A549 (cell line): ENCODE measurements around the gene GBP2.

ENCODE experiments used
- BHLHE40 ChIP-seq: IDR thresholded peaks from 2 replicates; pipeline ENCODE4 v1.6.1; 2012; ENCODE audit warnings: low read depth, low read length, inconsistent platforms
- CEBPB ChIP-seq, 2 experiments: fragments of >200 bp in 1 of 2; sonication (Bioruptor Twin) in 1 of 2; formaldehyde crosslinking in 1 of 2; IDR thresholded peaks; 2 replicates each; pipeline ENCODE4 v1.6.1; 2012 to 2016
- CHD2 ChIP-seq: fragments of 150-350 bp; IDR thresholded peaks from 2 replicates; pipeline ENCODE4 v1.6.1; 2014; ENCODE audit warnings: low read length; ENCODE audit not compliant: partially characterized antibody
- CTCF ChIP-seq: fragments of >200 bp; sonication (Bioruptor Twin); formaldehyde crosslinking; IDR thresholded peaks from 3 replicates; pipeline ENCODE4 v1.5.1; 2016
- EHMT2 ChIP-seq: fragments of 200-600 bp; sonication (generic); IDR thresholded peaks from 2 replicates; pipeline ENCODE4 v1.6.1; 2016; ENCODE audit warnings: antibody characterized with exemption, low read depth, mild to moderate bottlenecking, moderate library complexity
- JUN ChIP-seq, 2 experiments: fragments of >200 bp; sonication (Bioruptor Twin); formaldehyde crosslinking; IDR thresholded peaks; 2 replicates in 1 of 2; 3 replicates in 1 of 2; pipeline ENCODE4 v1.6.1; 2016 to 2017
- NPAS2 ChIP-seq: fragments of 250-450 bp; sonication (Bioruptor Pico); IDR thresholded peaks from 2 replicates; pipeline ENCODE4 v1.8.0; 2022; ENCODE audit warnings: mild to moderate bottlenecking, moderate library complexity, borderline replicate concordance
- PBX3 ChIP-seq: IDR thresholded peaks from 2 replicates; pipeline ENCODE4 v1.6.1; 2012
- POLR2A ChIP-seq: IDR thresholded peaks from 2 replicates; pipeline ENCODE4 v1.6.1; 2012; ENCODE audit warnings: mild to moderate bottlenecking, low read length
- RARB ChIP-seq: fragments of 250-450 bp; sonication (Bioruptor Pico); IDR thresholded peaks from 2 replicates; pipeline ENCODE4 v1.8.0; 2021; ENCODE audit warnings: mild to moderate bottlenecking, moderate library complexity
- RCOR1 ChIP-seq: fragments of 150-350 bp; IDR thresholded peaks from 2 replicates; pipeline ENCODE4 v1.6.1; 2014; ENCODE audit warnings: antibody characterized with exemption, low read length, low read depth
- USF2 ChIP-seq: fragments of 450-650 bp; IDR thresholded peaks from 2 replicates; pipeline ENCODE4 v1.6.1; 2014; ENCODE audit warnings: antibody characterized with exemption

GRCh38 chr1:89102021-89102420, 23.9 kb downstream of the GBP2 start:
- TF ChIP-seq POLR2A (no peak), USF2 (no peak), PBX3 (no peak), BHLHE40 (no peak), CEBPB (IDR thresholded peaks at IDR 0.05) (no peak), EHMT2 (no peak), CTCF (no peak), RCOR1 (no peak), CHD2 (no peak), JUN (IDR thresholded peaks at IDR 0.05) (no peak), NPAS2 (CRISPR knock-in tag) (no peak), RARB (CRISPR knock-in tag) (no peak)
